Stimulated activated CD8-positive, alpha-beta memory T cell treated with anti-CD3 and anti-CD28 coated beads, Interleukin-15, amount 100 ng/mL, for 24 hours (primary cell): Measurements from ENCODE around the gene CLDN18.
A peak's percentile ranks its signal among the peaks of the same experiment; 100 is the strongest.

Experiments
- DNase-seq: peaks from one replicate; pipeline ENCODE4 v3.0.0-alpha.2; 2020; ENCODE audit warnings: low read depth

Gene CLDN18

GRCh38 chr3:138062626-138063025 is 52.7 kb downstream of the CLDN18 start:
- DNase-seq: no peak

GRCh38 chr3:138063416-138063815 is 53.5 kb downstream of the CLDN18 start:
- DNase-seq: no peak

GRCh38 chr3:138065949-138066348 is 56.0 kb downstream of the CLDN18 start:
- DNase-seq: no peak

- DNase-seq: no peak
Observed at GRCh38 chr3:138066383-138066782, 56.4 kb downstream of the CLDN18 start.

GRCh38 chr3:138066972-138067371 is 57.0 kb downstream of the CLDN18 start:
- DNase-seq: no peak

- no peak for DNase-seq
Observed at GRCh38 chr3:138068046-138068445, 58.1 kb downstream of the CLDN18 start.

GRCh38 chr3:138068579-138069174 is 58.7 kb downstream of the CLDN18 start:
- DNase-seq: peak; percentile 56

- DNase-seq: no peak
Observed at GRCh38 chr3:138070006-138070405, 60.0 kb downstream of the CLDN18 start.

GRCh38 chr3:138072796-138073195 is 62.8 kb downstream of the CLDN18 start:
- DNase-seq: no peak

- no peak for DNase-seq
Observed at GRCh38 chr3:138078096-138078495, 68.1 kb downstream of the CLDN18 start.

- no peak for DNase-seq
Observed at GRCh38 chr3:138078901-138079344, 69.0 kb downstream of the CLDN18 start.

GRCh38 chr3:138079901-138080300 is 69.9 kb downstream of the CLDN18 start:
- DNase-seq: no peak

- no peak for DNase-seq
Observed at GRCh38 chr3:138081371-138082084, 71.6 kb downstream of the CLDN18 start.

GRCh38 chr3:138082085-138082991 is 72.4 kb downstream of the CLDN18 start:
- no peak for DNase-seq

GRCh38 chr3:138082992-138083386 is 73.0 kb downstream of the CLDN18 start:
- no peak for DNase-seq
